ENCODE data around the gene POMP. TPM values are rescaled to one million over a fixed set of nuclear protein-coding genes. Genes with fewer than 3 reads are reported as not detected.

POMP gene
- polyA plus RNA-seq, 1 of the 3 experiments (the other 2 are of a cell fraction) = 37.1 TPM

GRCh38 chr13:28658539-28658795 is 463 bp upstream of the POMP start:
- Histone ChIP-seq H4K20me1 (ENCODE audit: insufficient read depth) (peaks cover 34% of the 10 kb centered on the region), H3K36me3 (replicated peaks in 1 of 2; ENCODE audit: control insufficient read depth in 1 of 2, insufficient read depth in 2 of 2, low read length in 1 of 2) (peaks cover 25 to 30% of the 10 kb centered on the region in 2 experiments), H3K4me1 (ENCODE audit: control insufficient read depth in 1 of 2, insufficient read depth in 2 of 2, low read depth in 1 of 2, low read length in 1 of 2) (peaks cover 21 to 28% of the 10 kb centered on the region in 2 experiments; a peak in 3 of 4 replicates), H3K79me2 (ENCODE audit: insufficient read depth) (peaks cover 95% of the 10 kb centered on the region), H3K9me3 (no peaks in the 10 kb centered on the region), H3K27me3 (ENCODE audit: insufficient read depth) (no peaks in the 10 kb centered on the region), H3F3A (replicated peaks; ENCODE audit: insufficient read depth) (no peaks in the 10 kb centered on the region), H3K9ac (peak overlapping the region; percentile 95), H3K4me2 (peak overlapping the region; percentile 88), H3K27ac (ENCODE audit: low read depth in 2 of 2, low read length in 1 of 2) (peak overlapping the region; percentile 89 to 95), H3K4me3 (ENCODE audit: low read depth in 2 of 2, low read length in 1 of 2) (peak overlapping the region; percentile 87 to 98), H3K9me2 (no peaks in the 10 kb centered on the region), H2AFZ (ENCODE audit: low read depth) (peak overlapping the region; percentile 86; the same call in 1 of the 2 replicates)
- POLR2A ChIA-PET = interaction anchor here (0.6 to 1.3 kb wide), 3 partner anchors 16 to 1966 kb away, joined by 3 to 5 read pairs (median 3); no protein-coding TSS in a partner anchor
- CTCF ChIA-PET = interaction anchor here (1.0 to 1.6 kb wide), 3 partner anchors 18 to 335 kb away, joined by 3 to 6 read pairs (median 5); no protein-coding TSS in a partner anchor
- peak; percentile 38 for DNase-seq
- no peak for TF ChIP-seq SMC3 (IDR thresholded peaks at IDR 0.05; ENCODE audit: low read depth, low read length)
- WGBS (ENCODE audit: low lambda C conversion rate) = 5% methylated on average over 8 of the region's 8 CpGs

- no peak for TF ChIP-seq GABPA (IDR thresholded peaks at IDR 0.05; ENCODE audit: low read depth)
- TF ChIP-seq TEAD4 (IDR thresholded peaks at IDR 0.05; ENCODE audit: borderline replicate concordance, insufficient read depth) = no peak
- no peak for TF ChIP-seq RXRA (IDR thresholded peaks at IDR 0.05; ENCODE audit: borderline replicate concordance, low read depth)
- TF ChIP-seq MXI1 (IDR thresholded peaks at IDR 0.05; ENCODE audit: low read depth, low read length) = no peak
- TF ChIP-seq ELF1 (IDR thresholded peaks at IDR 0.05) = no peak
- no peak for TF ChIP-seq FOXJ3 (CRISPR knock-in tag; IDR thresholded peaks at IDR 0.05)
- TF ChIP-seq TAF1 (IDR thresholded peaks at IDR 0.05; ENCODE audit: borderline replicate concordance, low read depth, low read length) = no peak
- no peak for TF ChIP-seq NFIC (IDR thresholded peaks at IDR 0.05; ENCODE audit: borderline replicate concordance)
- no peak for TF ChIP-seq EP300 (IDR thresholded peaks at IDR 0.05; ENCODE audit: borderline replicate concordance in 1 of 2, low read depth in 1 of 2, low read length in 1 of 2)
- no peak for TF ChIP-seq CHD2 (IDR thresholded peaks at IDR 0.05; ENCODE audit: low read length, partially characterized antibody)
- no peak for TF ChIP-seq ZBTB33 (IDR thresholded peaks at IDR 0.05; ENCODE audit: borderline replicate concordance, low read depth)
- TF ChIP-seq FOSL2 (IDR thresholded peaks at IDR 0.05; ENCODE audit: borderline replicate concordance, low read depth) = no peak
- no peak for TF ChIP-seq RFX5 (IDR thresholded peaks at IDR 0.05; ENCODE audit: low read length)
- TF ChIP-seq EZH2phosphoT487 (IDR thresholded peaks at IDR 0.05; ENCODE audit: borderline replicate concordance, low read depth) = no peak
- TF ChIP-seq MAX (IDR thresholded peaks at IDR 0.05; ENCODE audit: low read depth) = no peak
- no peak for TF ChIP-seq IRF3 (IDR thresholded peaks at IDR 0.05; ENCODE audit: low read depth, low read length)
- TF ChIP-seq POLR2AphosphoS5 (IDR thresholded peaks at IDR 0.05; ENCODE audit: low read depth, low read length) = no peak
- peaks cover 21 to 28% of the 10 kb centered on the region in 2 experiments; a peak in 3 of 4 replicates for H3K4me1 ChIP-seq (ENCODE audit: control insufficient read depth in 1 of 2, insufficient read depth in 2 of 2, low read depth in 1 of 2, low read length in 1 of 2)
- no peaks in the 10 kb centered on the region for H3K9me2 ChIP-seq
- no peaks in the 10 kb centered on the region for H3F3A ChIP-seq (replicated peaks; ENCODE audit: insufficient read depth)
- H3K27ac ChIP-seq (ENCODE audit: low read depth in 2 of 2, low read length in 1 of 2) = peak overlapping the region in 1 of 2 experiments; percentile 95; a peak in 3 of 4 replicates
- DNase-seq = no peak
- H3K79me2 ChIP-seq (ENCODE audit: insufficient read depth) = peaks cover 93% of the 10 kb centered on the region
- H3K4me2 ChIP-seq = peak overlapping the region; percentile 88
- H4K20me1 ChIP-seq (ENCODE audit: insufficient read depth) = peaks cover 37% of the 10 kb centered on the region
- WGBS (ENCODE audit: low lambda C conversion rate) = 2% methylated on average over 4 of the region's 4 CpGs
- H2AFZ ChIP-seq (ENCODE audit: low read depth) = peak overlapping the region; percentile 54
- H3K4me3 ChIP-seq (ENCODE audit: low read depth in 2 of 2, low read length in 1 of 2) = peak overlapping the region; percentile 87 to 98
- POLR2A ChIA-PET = interaction anchor here (0.7 to 1.3 kb wide), 2 partner anchors 21 to 1149 kb away, joined by 4 to 5 read pairs; no protein-coding TSS in a partner anchor
- CTCF ChIA-PET = interaction anchor here (0.7 to 1.6 kb wide), 3 partner anchors 17 to 336 kb away, joined by 3 to 6 read pairs (median 5); no protein-coding TSS in a partner anchor
- H3K9me3 ChIP-seq = no peaks in the 10 kb centered on the region
- H3K9ac ChIP-seq = peak overlapping the region; percentile 95
- H3K36me3 ChIP-seq (replicated peaks in 1 of 2; ENCODE audit: control insufficient read depth in 1 of 2, insufficient read depth in 2 of 2, low read length in 1 of 2) = peaks cover 35 to 38% of the 10 kb centered on the region in 2 experiments
- H3K27me3 ChIP-seq (ENCODE audit: insufficient read depth) = no peaks in the 10 kb centered on the region
These were observed 666 bp downstream of the POMP start for GRCh38 chr13:28659621-28659970.

Data from SK-N-SH (cell line).